22Rv1 (cell line): ENCODE measurements around the gene RGS6.

Experiments used
- ZFX ChIP-seq: fragments of 450-650 bp; IDR thresholded peaks from 2 replicates; pipeline ENCODE4 v1.6.1; 2017; ENCODE audit warnings: antibody characterized with exemption, borderline replicate concordance
- TF ChIP-seq, protein P1 (sequence below): fragments of 450-650 bp; IDR thresholded peaks from 2 replicates; pipeline ENCODE4 v1.5.1; 2017; ENCODE audit warnings: mild to moderate bottlenecking

DNA sequence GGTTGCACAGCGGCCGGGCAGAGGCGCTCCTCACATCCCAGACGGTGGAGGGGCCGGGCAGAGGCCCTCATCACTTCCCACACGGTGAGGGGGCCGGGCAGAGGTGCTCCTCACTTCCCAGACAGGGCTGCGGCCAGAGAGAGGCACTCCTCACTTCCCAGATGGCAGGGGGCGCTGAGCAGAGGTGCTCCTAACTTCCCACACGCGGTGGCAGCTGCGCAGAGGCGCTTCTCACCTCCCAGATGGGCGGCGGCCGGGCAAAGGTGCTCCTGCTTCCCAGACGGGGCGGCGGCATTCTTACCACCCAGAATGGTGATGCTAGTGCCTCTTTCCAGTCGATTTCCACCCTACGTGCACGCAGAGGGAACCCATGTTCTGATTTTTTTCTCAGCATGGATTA is 304.4 kb downstream of the RGS6 start:
- TF ChIP-seq, protein P1, sequence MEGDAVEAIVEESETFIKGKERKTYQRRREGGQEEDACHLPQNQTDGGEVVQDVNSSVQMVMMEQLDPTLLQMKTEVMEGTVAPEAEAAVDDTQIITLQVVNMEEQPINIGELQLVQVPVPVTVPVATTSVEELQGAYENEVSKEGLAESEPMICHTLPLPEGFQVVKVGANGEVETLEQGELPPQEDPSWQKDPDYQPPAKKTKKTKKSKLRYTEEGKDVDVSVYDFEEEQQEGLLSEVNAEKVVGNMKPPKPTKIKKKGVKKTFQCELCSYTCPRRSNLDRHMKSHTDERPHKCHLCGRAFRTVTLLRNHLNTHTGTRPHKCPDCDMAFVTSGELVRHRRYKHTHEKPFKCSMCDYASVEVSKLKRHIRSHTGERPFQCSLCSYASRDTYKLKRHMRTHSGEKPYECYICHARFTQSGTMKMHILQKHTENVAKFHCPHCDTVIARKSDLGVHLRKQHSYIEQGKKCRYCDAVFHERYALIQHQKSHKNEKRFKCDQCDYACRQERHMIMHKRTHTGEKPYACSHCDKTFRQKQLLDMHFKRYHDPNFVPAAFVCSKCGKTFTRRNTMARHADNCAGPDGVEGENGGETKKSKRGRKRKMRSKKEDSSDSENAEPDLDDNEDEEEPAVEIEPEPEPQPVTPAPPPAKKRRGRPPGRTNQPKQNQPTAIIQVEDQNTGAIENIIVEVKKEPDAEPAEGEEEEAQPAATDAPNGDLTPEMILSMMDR, result no peak
- no peak for TF ChIP-seq ZFX
